HG03066 (cell line): Measurements from ENCODE around the gene CALB2.

Experiments used
- ATAC-seq: cut with Tn5 transposase; IDR thresholded peaks from one replicate; pipeline ENCODE4 v1.9.1; 2021; ENCODE audit warnings: low read depth; ENCODE audit not compliant: unreplicated experiment

CALB2 gene

GRCh38 chr16:71384073-71384724 lies 25.7 kb downstream of the CALB2 start:
- ATAC-seq = no peak

- no peak for ATAC-seq
Measured at GRCh38 chr16:71387045-71387871, 28.7 kb downstream of the CALB2 start.

DNA sequence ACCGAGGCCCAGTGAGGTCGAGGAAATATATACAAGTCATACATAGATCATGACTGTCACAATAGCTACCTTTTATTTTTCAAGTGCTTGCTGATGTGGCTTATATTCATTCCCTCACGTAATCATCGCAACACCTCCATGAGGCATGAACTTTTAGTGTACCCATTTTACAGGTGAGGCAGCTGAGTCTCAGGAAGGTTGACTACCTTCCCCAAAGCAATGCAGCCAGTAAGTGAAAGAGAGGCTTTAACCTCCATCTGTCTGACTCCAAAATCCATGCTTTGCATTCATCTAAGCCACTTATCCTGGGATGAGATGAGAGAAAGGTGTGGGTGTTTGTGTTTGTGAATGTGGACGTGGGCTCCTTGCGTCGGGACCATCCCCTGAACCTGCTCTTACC lies 30.8 kb downstream of the CALB2 start:
- ATAC-seq = no peak

DNA sequence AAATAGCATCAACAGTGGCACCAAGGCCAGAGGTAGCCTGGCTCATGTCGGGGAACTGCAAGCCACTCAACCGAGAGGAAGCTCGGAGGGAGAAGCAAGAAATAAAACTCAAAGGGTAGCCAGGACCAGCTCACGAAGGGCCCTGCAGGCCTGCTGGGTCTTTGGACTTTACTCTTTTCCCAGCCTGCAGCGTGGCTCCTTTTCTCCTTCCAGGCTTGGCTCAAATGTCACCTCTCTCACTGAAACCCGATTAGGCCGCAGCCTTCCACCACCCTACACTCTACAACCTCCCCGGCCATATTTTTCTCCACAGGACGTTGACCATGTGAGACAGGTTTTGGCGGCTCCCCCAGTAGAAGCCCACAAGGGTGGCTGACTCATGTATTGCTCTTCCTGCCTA lies 38.1 kb downstream of the CALB2 start:
- no peak for ATAC-seq

DNA sequence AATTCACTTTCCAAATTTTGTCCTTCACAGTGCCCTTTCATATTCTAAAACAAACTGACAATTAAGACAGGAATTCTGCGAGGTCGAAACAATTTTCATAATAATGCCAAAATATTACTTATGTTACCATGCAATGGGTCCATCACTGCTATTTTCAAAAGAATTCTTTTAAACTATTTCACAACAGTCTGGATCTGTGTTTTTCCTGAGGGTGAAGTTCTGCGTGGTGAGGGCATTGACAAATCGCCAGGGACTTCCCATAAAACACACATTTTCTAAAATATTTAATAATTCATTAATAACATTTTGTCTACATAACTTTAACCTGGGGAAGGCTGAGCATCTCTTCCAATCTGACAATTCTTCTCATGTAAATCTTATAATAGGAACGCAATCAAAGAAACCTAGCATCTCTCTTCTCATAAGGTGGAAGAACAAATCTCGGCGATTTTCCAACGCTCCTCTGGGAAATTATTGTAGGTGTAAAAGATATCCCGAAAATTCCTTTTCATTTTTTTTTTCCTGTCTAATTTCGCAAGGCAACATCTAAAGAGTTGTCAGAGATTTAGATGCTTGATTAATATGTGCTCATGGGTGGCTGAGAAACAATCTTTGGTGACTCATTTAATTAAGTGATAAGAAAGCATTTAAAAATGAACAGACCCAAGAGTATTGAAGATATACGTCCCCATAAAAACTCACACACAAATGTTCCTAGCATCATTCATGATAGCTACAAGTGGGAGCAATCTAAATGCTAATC lies 41.5 kb downstream of the CALB2 start:
- no peak for ATAC-seq

- no peak for ATAC-seq
Measured at GRCh38 chr16:71402007-71402406, 43.5 kb downstream of the CALB2 start.

DNA sequence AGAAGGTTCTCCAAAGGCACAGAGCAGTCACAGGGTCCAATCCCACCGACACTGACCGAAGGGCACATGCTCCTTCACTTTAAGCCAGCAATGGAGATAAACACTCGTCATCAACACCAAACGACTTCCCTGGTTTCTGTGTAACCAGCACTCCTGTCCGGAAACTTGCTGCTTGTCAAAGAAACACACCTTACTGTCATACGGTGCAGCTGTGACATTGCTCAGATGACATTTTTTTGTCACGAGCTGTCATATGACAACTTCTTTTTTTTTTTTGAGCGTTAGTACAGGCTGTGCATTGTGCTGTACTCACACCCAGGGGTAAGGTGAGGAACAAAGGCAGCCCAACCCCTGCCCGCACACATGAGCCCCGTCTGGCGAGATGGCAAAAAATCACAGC lies 44.2 kb downstream of the CALB2 start:
- ATAC-seq = no peak

GRCh38 chr16:71404364-71404763 lies 45.8 kb downstream of the CALB2 start:
- ATAC-seq = no peak

DNA sequence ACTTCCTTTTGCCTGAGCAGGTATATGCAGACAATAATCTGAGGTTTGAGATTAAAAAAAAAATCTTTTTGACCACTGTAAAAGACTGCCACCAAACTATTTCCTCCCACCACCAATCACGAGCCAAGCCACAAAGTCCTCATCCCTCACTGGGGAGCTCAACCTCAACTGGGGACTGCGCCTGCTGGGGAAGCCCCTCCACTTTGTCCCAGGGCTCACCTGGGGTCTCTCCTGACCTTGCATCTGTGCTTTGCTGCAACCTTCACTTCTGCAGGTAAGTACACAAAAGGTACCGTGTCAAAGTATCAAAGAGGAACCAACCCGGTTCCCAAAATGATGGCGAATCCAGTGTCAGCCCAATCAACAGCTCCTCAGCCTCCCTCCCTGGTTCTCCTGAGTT lies 47.8 kb downstream of the CALB2 start:
- no peak for ATAC-seq

- ATAC-seq = no peak
Measured at GRCh38 chr16:71406724-71407123, 48.2 kb downstream of the CALB2 start.

- ATAC-seq = no peak
Measured at GRCh38 chr16:71407731-71408130, 49.2 kb downstream of the CALB2 start.

- ATAC-seq = no peak
Measured at GRCh38 chr16:71408536-71408935, 50.0 kb downstream of the CALB2 start.

GRCh38 chr16:71409011-71409775 lies 50.7 kb downstream of the CALB2 start:
- no peak for ATAC-seq

GRCh38 chr16:71410146-71410545 lies 51.6 kb downstream of the CALB2 start:
- no peak for ATAC-seq

DNA sequence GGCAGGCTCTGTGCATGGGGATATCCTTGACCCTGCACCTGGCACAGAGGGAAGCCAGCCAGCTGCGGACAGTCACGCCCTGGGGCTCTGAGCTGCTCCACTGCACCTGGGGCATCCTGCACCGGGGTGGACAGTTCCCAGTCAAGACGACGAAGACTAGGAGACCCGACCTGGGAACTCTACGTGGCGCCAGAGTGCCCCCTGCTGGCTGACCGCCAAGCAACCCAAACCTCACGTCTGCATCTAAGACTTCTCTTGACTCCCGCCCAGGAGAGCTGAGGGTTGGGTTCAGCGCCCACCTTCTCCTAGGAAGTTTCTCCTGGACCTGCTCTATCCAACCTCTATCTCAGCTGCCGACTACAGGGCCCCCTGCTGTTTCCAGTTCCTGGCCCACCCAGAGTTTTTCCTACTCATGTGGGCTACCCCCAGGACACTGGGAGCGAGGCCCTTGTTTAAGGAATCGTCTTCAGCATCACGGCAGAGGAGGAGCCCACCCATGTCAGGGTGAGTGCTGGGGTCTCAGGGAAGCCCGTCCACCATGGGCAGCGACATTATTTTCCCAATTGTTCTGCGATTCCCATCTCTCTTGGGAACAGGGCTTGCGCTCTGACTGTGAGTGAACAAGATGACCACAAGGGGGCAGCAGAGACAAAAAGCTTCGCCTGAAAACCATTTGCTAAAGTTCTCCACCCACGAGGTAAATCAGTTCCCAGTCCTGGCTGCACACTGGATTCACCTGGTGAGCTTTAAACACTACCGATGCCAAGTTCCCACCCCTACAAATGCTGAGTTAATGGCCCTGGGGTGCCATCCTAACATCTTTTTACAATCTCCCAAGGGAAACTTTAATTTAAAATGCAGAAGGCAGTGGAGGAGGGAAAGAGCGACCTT lies 54.0 kb downstream of the CALB2 start:
- no peak for ATAC-seq

DNA sequence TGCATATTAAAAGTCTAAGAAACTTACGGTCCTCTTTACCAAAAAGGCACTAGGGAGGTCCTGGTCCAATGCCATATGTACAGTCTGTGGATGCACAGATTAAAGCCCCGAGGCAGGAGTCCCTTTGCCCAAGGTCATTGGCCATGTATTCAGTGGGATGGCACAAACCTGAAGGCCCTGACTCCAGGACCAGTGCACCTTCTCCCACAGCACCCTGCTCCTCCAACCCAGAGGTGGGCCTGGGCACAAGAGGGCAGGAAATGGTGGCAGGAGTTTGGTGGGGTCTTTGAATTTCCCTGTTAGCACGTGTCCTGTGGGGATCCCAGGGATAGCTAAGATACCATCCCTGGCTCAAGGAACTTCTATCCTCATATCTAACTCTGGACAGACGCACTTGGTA lies 54.8 kb downstream of the CALB2 start:
- ATAC-seq = no peak

DNA sequence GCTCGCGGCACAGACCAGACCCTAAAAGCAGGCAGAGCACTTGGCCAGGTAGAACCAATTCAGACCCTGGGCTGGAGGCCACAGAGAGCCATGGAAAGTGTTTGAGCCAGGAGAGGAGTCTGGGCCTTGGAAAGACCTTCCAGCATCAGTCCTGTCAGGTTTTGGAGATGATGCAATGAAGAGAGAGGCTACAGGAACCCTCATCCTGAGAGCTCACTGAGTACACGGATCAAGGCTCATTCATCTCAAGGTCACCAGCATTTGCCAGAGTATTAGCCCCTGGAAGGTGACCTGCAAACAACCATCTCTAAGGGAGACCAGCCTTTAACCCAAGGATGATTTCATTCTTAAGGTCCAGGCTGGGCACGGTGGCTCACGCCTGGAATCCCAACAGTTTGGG lies 55.5 kb downstream of the CALB2 start:
- no peak for ATAC-seq

DNA sequence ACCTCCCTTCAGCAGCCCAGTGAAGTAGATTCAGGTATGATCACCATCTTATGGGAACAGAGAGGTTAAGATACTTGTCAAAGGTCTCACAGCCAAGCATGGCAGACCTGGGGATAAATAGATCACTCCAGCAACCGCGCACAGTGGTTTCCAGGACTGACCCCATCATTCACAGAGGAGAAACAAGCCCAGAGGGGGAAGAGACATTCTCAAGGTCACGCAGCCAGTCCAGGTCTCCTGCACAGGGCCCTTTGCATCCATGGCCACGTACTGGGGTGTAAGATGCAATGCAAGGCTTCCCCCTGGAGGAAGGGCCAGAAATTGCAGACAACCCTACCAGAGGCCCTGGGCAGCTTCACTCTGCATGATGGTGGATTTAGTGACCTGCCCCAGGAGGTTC lies 63.4 kb downstream of the CALB2 start:
- no peak for ATAC-seq

GRCh38 chr16:71423016-71423415 lies 64.5 kb downstream of the CALB2 start:
- no peak for ATAC-seq

GRCh38 chr16:71423865-71424264 lies 65.3 kb downstream of the CALB2 start:
- ATAC-seq = no peak
